Measurements from ENCODE around the gene NT5E.

GRCh38 chr6:85470023-85470410, 20.1 kb downstream of the NT5E start:
- TF ChIP-seq, protein P1, sequence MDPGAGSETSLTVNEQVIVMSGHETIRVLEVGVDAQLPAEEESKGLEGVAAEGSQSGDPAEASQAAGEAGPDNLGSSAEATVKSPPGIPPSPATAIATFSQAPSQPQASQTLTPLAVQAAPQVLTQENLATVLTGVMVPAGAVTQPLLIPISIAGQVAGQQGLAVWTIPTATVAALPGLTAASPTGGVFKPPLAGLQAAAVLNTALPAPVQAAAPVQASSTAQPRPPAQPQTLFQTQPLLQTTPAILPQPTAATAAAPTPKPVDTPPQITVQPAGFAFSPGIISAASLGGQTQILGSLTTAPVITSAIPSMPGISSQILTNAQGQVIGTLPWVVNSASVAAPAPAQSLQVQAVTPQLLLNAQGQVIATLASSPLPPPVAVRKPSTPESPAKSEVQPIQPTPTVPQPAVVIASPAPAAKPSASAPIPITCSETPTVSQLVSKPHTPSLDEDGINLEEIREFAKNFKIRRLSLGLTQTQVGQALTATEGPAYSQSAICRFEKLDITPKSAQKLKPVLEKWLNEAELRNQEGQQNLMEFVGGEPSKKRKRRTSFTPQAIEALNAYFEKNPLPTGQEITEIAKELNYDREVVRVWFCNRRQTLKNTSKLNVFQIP (CRISPR knock-in tag; IDR thresholded peaks at IDR 0.05; ENCODE audit: borderline replicate concordance, low read depth): no peak
- TF ChIP-seq, protein P2, sequence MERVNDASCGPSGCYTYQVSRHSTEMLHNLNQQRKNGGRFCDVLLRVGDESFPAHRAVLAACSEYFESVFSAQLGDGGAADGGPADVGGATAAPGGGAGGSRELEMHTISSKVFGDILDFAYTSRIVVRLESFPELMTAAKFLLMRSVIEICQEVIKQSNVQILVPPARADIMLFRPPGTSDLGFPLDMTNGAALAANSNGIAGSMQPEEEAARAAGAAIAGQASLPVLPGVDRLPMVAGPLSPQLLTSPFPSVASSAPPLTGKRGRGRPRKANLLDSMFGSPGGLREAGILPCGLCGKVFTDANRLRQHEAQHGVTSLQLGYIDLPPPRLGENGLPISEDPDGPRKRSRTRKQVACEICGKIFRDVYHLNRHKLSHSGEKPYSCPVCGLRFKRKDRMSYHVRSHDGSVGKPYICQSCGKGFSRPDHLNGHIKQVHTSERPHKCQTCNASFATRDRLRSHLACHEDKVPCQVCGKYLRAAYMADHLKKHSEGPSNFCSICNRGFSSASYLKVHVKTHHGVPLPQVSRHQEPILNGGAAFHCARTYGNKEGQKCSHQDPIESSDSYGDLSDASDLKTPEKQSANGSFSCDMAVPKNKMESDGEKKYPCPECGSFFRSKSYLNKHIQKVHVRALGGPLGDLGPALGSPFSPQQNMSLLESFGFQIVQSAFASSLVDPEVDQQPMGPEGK (CRISPR knock-in tag; IDR thresholded peaks at IDR 0.05; ENCODE audit: borderline replicate concordance): no peak
